ENCODE data around the gene ABCA7.

Gene ABCA7

DNA sequence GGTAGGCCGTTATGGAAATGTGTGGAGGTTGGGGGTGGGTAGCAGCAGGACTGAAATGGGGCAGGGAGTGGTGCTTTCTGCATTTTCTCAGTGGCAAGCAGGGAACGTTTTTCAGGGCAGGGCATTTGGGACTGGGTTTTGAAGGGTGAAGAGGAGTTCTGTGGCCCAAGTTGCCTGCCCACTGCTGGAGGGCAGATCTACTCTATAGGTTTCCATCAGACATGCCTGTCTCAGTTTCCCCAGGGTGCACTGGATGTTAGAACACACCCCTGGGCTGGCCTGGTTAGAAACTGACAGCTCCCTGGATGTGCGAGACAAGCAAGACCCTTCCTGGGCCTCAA is 40.6 kb upstream of the ABCA7 start:
- Histone ChIP-seq H2AFZ (ENCODE audit: low read depth, low read length, severe bottlenecking) (no peak overlapping the region), H3K27ac (ENCODE audit: low read depth, low read length) (no peak overlapping the region), H3K4me3 (ENCODE audit: insufficient read depth, low read length, poor library complexity, severe bottlenecking) (no peak overlapping the region), H3K4me2 (ENCODE audit: low read depth, low read length, poor library complexity, severe bottlenecking) (no peak overlapping the region), H3K9me2 (replicated peaks; ENCODE audit: insufficient read depth, low read length) (no peaks in the 10 kb centered on the region), H4K20me1 (ENCODE audit: low read depth, low read length) (no peaks in the 10 kb centered on the region), H3K27me3 (ENCODE audit: low read length) (no peaks in the 10 kb centered on the region), H3K9ac (ENCODE audit: low read length) (no peak overlapping the region), H3F3A (ENCODE audit: insufficient read depth) (peaks cover 4% of the 10 kb centered on the region; the same call in 1 of the 2 replicates), H3K36me3 (ENCODE audit: low read length) (no peaks in the 10 kb centered on the region), H3K79me2 (ENCODE audit: insufficient read depth, low read length) (no peaks in the 10 kb centered on the region), H3K9me3 (ENCODE audit: insufficient read depth, low read length) (no peaks in the 10 kb centered on the region)
- TF ChIP-seq EZH2phosphoT487 (conservative IDR thresholded peaks at IDR 0.05; ENCODE audit: low read length): no peak
- TF ChIP-seq, protein P1, sequence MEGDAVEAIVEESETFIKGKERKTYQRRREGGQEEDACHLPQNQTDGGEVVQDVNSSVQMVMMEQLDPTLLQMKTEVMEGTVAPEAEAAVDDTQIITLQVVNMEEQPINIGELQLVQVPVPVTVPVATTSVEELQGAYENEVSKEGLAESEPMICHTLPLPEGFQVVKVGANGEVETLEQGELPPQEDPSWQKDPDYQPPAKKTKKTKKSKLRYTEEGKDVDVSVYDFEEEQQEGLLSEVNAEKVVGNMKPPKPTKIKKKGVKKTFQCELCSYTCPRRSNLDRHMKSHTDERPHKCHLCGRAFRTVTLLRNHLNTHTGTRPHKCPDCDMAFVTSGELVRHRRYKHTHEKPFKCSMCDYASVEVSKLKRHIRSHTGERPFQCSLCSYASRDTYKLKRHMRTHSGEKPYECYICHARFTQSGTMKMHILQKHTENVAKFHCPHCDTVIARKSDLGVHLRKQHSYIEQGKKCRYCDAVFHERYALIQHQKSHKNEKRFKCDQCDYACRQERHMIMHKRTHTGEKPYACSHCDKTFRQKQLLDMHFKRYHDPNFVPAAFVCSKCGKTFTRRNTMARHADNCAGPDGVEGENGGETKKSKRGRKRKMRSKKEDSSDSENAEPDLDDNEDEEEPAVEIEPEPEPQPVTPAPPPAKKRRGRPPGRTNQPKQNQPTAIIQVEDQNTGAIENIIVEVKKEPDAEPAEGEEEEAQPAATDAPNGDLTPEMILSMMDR (IDR thresholded peaks at IDR 0.05; ENCODE audit: insufficient read depth, low read length, poor library complexity, severe bottlenecking): no peak

DNA sequence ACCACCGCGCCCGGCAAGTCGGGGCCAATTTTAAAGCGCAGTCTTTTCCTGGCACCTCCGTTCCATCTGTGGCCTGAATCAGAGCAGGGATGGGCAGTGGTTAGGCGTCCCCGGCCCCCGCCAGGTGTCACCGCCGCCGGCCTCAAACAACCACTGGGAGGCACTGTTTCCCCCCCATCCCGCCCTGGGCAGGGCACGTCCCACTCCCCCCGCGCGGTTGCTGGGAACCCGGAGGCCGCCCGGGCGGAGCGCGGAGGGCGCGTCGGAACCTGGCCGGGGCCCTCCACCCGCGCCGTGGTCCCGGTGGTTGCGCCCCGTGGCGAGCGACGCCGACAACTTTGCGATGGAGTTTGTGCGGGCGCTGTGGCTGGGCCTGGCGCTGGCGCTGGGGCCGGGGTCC is 39.8 kb upstream of the ABCA7 start, which contains the start of gene GRIN3B:
TSS of gene GRIN3B (plus strand) at position 325 of the 400 bp plus-strand sequence. CDS start at position 344, 19 bp downstream.
- Histone ChIP-seq H3K9me3 (ENCODE audit: insufficient read depth, low read length) (no peaks in the 10 kb centered on the region), H3K4me3 (ENCODE audit: insufficient read depth, low read length, poor library complexity, severe bottlenecking) (no peak within 1 kb of the TSS), H4K20me1 (ENCODE audit: low read depth, low read length) (no peaks in the 10 kb centered on the region), H3K36me3 (ENCODE audit: low read length) (no peaks in the 10 kb centered on the region), H3K9ac (ENCODE audit: low read length) (no peak within 1 kb of the TSS), H2AFZ (ENCODE audit: low read depth, low read length, severe bottlenecking) (no peak within 1 kb of the TSS), H3K4me2 (ENCODE audit: low read depth, low read length, poor library complexity, severe bottlenecking) (no peak within 1 kb of the TSS), H3K27ac (ENCODE audit: low read depth, low read length) (no peak within 1 kb of the TSS), H3K9me2 (replicated peaks; ENCODE audit: insufficient read depth, low read length) (no peaks in the 10 kb centered on the region), H3F3A (ENCODE audit: insufficient read depth) (peaks cover 4% of the 10 kb centered on the region; the same call in 1 of the 2 replicates), H3K27me3 (ENCODE audit: low read length) (no peaks in the 10 kb centered on the region), H3K79me2 (ENCODE audit: insufficient read depth, low read length) (no peaks in the 10 kb centered on the region)
- no peak for TF ChIP-seq EZH2phosphoT487 (conservative IDR thresholded peaks at IDR 0.05; ENCODE audit: low read length)
- TF ChIP-seq, protein P1 (IDR thresholded peaks at IDR 0.05; ENCODE audit: insufficient read depth, low read length, poor library complexity, severe bottlenecking): peak; percentile 20

DNA sequence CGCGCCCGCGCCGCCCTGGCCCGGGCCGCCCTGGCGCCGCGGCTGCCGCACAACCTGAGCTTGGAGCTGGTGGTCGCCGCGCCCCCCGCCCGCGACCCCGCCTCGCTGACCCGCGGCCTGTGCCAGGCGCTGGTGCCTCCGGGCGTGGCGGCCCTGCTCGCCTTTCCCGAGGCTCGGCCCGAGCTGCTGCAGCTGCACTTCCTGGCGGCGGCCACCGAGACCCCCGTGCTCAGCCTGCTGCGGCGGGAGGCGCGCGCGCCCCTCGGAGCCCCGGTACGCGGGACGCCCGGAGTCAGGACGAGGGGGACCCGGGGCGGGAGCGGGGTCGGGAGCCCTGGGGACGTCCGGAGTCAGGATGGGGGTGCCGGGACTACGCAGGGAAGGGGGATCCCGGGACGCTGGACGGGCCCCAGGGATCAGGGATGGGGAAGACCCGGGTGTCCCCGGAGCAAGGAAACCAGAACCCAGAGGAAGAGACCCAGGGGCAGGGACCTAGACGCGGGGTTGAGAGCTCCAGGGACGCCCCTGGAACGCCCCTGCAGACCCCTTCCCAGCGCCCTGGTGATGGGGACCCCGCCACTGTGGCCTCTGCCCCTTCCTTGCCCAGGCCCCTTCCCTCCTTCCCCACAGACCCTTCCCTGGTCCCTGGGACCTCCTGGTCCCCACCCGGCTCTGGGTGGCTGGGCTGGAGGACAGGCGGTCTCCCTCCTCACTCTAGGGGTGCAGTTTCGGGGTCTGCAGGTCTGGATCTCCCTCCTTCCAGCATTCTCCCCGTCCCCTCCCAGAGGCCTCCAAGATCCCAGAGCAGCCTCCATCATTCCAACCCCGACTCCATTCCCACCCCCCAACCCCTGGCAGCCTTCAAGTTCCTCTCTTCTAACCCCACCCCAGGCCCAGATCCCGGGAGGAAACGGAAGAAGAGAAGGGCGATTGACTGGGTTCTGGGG is 39.0 kb upstream of the ABCA7 start:
- no peak overlapping the region for H3K4me2 ChIP-seq (ENCODE audit: low read depth, low read length, poor library complexity, severe bottlenecking)
- no peak overlapping the region for H3K27ac ChIP-seq (ENCODE audit: low read depth, low read length)
- no peak overlapping the region for H3K9ac ChIP-seq (ENCODE audit: low read length)
- TF ChIP-seq, protein P1 (IDR thresholded peaks at IDR 0.05; ENCODE audit: insufficient read depth, low read length, poor library complexity, severe bottlenecking): no peak
- TF ChIP-seq EZH2phosphoT487 (conservative IDR thresholded peaks at IDR 0.05; ENCODE audit: low read length): no peak
- no peaks in the 10 kb centered on the region for H3K27me3 ChIP-seq (ENCODE audit: low read length)
- H3K79me2 ChIP-seq (ENCODE audit: insufficient read depth, low read length): no peaks in the 10 kb centered on the region
- no peaks in the 10 kb centered on the region for H3K9me3 ChIP-seq (ENCODE audit: insufficient read depth, low read length)
- H3F3A ChIP-seq (ENCODE audit: insufficient read depth): peaks cover 4% of the 10 kb centered on the region; the same call in 1 of the 2 replicates
- no peaks in the 10 kb centered on the region for H3K36me3 ChIP-seq (ENCODE audit: low read length)
- H4K20me1 ChIP-seq (ENCODE audit: low read depth, low read length): no peaks in the 10 kb centered on the region
- H3K4me3 ChIP-seq (ENCODE audit: insufficient read depth, low read length, poor library complexity, severe bottlenecking): no peak overlapping the region
- H3K9me2 ChIP-seq (replicated peaks; ENCODE audit: insufficient read depth, low read length): no peaks in the 10 kb centered on the region
- no peak overlapping the region for H2AFZ ChIP-seq (ENCODE audit: low read depth, low read length, severe bottlenecking)

Data from SU-DHL-6 (cell line).